ENCODE measurements around the gene CDC42SE2. TPM values are rescaled to one million over a fixed set of nuclear protein-coding genes. Genes with fewer than 3 reads are reported as not detected.

CDC42SE2 gene
- total and polyA plus RNA-seq, 2 donors from 2014 or later = 24.8 to 90.7 TPM

GRCh38 chr5:131221888-131222287 is 42.0 kb upstream of the CDC42SE2 start:
- H3K9me3 ChIP-seq (ENCODE audit: control insufficient read depth in 2 of 3, insufficient read depth in 1 of 3, low read length in 3 of 3) = no peaks in the 10 kb centered on the region
- no peaks in the 10 kb centered on the region for H3K36me3 ChIP-seq (ENCODE audit: control insufficient read depth in 2 of 3, insufficient read depth in 3 of 3, low read length in 3 of 3)
- H3K4me3 ChIP-seq (ENCODE audit: low read length in 3 of 3) = no peak overlapping the region
- FAIRE-seq (no peak), DNase-seq (no peak)
- H3K27ac ChIP-seq (ENCODE audit: low read depth in 2 of 2, low read length in 2 of 2) = no peak overlapping the region
- H3K27me3 ChIP-seq (ENCODE audit: control insufficient read depth, insufficient read depth, low read length) = no peaks in the 10 kb centered on the region
- no peak for TF ChIP-seq CTCF (IDR thresholded peaks at IDR 0.05; ENCODE audit: borderline replicate concordance, extremely low read depth, insufficient read depth)
- H3K4me1 ChIP-seq (ENCODE audit: control insufficient read depth in 2 of 3, insufficient read depth in 2 of 3, low read depth in 1 of 3, low read length in 3 of 3) = no peaks in the 10 kb centered on the region
- intact Hi-C loops (cut with DNase I) = no loop called here
- no peak overlapping the region for H3K9ac ChIP-seq (ENCODE audit: low read length in 3 of 3)

GRCh38 chr5:131222731-131223130 is 41.1 kb upstream of the CDC42SE2 start:
- Histone ChIP-seq H3K27ac (ENCODE audit: low read depth in 2 of 2, low read length in 2 of 2) (no peak overlapping the region), H3K4me3 (ENCODE audit: low read length in 3 of 3) (no peak overlapping the region), H3K4me1 (ENCODE audit: control insufficient read depth in 2 of 3, insufficient read depth in 2 of 3, low read depth in 1 of 3, low read length in 3 of 3) (no peaks in the 10 kb centered on the region), H3K27me3 (ENCODE audit: control insufficient read depth, insufficient read depth, low read length) (no peaks in the 10 kb centered on the region), H3K9ac (ENCODE audit: low read length in 3 of 3) (no peak overlapping the region), H3K9me3 (ENCODE audit: control insufficient read depth in 2 of 3, insufficient read depth in 1 of 3, low read length in 3 of 3) (no peaks in the 10 kb centered on the region), H3K36me3 (ENCODE audit: control insufficient read depth in 2 of 3, insufficient read depth in 3 of 3, low read length in 3 of 3) (no peaks in the 10 kb centered on the region)
- FAIRE-seq = no peak
- no peak for TF ChIP-seq CTCF (IDR thresholded peaks at IDR 0.05; ENCODE audit: borderline replicate concordance, extremely low read depth, insufficient read depth)
- DNase-seq = no peak
- intact Hi-C loops (cut with DNase I) = no loop called here

GRCh38 chr5:131223751-131224386 is 40.0 kb upstream of the CDC42SE2 start:
- Histone ChIP-seq H3K9ac (ENCODE audit: low read length in 3 of 3) (no peak overlapping the region), H3K4me3 (ENCODE audit: low read length in 3 of 3) (no peak overlapping the region), H3K27me3 (ENCODE audit: control insufficient read depth, insufficient read depth, low read length) (no peaks in the 10 kb centered on the region), H3K4me1 (ENCODE audit: control insufficient read depth in 2 of 3, insufficient read depth in 2 of 3, low read depth in 1 of 3, low read length in 3 of 3) (no peaks in the 10 kb centered on the region), H3K36me3 (ENCODE audit: control insufficient read depth in 2 of 3, insufficient read depth in 3 of 3, low read length in 3 of 3) (no peaks in the 10 kb centered on the region), H3K27ac (ENCODE audit: low read depth in 2 of 2, low read length in 2 of 2) (no peak overlapping the region), H3K9me3 (ENCODE audit: control insufficient read depth in 2 of 3, insufficient read depth in 1 of 3, low read length in 3 of 3) (no peaks in the 10 kb centered on the region)
- no peak for TF ChIP-seq CTCF (IDR thresholded peaks at IDR 0.05; ENCODE audit: borderline replicate concordance, extremely low read depth, insufficient read depth)
- FAIRE-seq (no peak), DNase-seq (no peak)
- intact Hi-C loops (cut with DNase I) = no loop called here

All from kidney (tissue), 14 donors.